HEK293 (cell line): ENCODE results near the gene ETS2.

Source experiments
- CTCF ChIA-PET: fragments of 350-600 bp; formaldehyde crosslinking; extraction: SDS; loops from one replicate; lab custom pipeline; 2021; ENCODE audit warnings: antibody characterized with exemption; lab: Yijun Ruan, JAX
- POLR2A ChIA-PET: fragments of 300-600 bp; formaldehyde crosslinking; extraction: SDS; loops from one replicate; lab custom pipeline; 2020; ENCODE audit warnings: antibody characterized with exemption, inconsistent platforms; lab: Yijun Ruan, JAX
- H3K27ac ChIP-seq: fragments of 200-500 bp; sonication (Bioruptor generic); 2 replicates; pipeline ENCODE4 v1.5.1; 2014; ENCODE audit warnings: low read depth, low read length, control low read depth, inconsistent platforms; ENCODE audit errors: extremely low read depth
- H3K36me3 ChIP-seq, 2 experiments: fragments of 200-500 bp in 1 of 2; sonication (Bioruptor generic) in 1 of 2; 1 replicate in 1 of 2; 2 replicates in 1 of 2; pipeline ENCODE4 v1.5.1; 2014 to 2017; ENCODE audit warnings: inconsistent platforms in 2 of 2, low read length in 2 of 2; ENCODE audit not compliant: control insufficient read depth in 2 of 2, insufficient read depth in 1 of 2
- H3K4me1 ChIP-seq: fragments of 200-500 bp; sonication (Bioruptor generic); 2 replicates; pipeline ENCODE4 v1.5.1; 2014; ENCODE audit warnings: mild to moderate bottlenecking, low read length, inconsistent platforms; ENCODE audit not compliant: control insufficient read depth, insufficient read depth
- H3K4me3 ChIP-seq: 2 replicates; pipeline ENCODE4 v1.5.1; 2011; ENCODE audit warnings: low read depth, mild to moderate bottlenecking, control low read depth, low read length, moderate library complexity
- H3K9me3 ChIP-seq: fragments of 200-500 bp; sonication (Bioruptor generic); 2 replicates; pipeline ENCODE4 v1.5.1; 2014; ENCODE audit warnings: low read depth, low read length, inconsistent platforms; ENCODE audit not compliant: control insufficient read depth, insufficient read depth
- IKZF3 ChIP-seq: fragments of 450-650 bp; IDR thresholded peaks from 2 replicates; pipeline ENCODE4 v1.5.0; 2018; ENCODE audit warnings: missing biosample characterization, mild to moderate bottlenecking, missing genetic modification characterization, moderate library complexity
- SALL2 ChIP-seq: fragments of 450-650 bp; formaldehyde crosslinking; IDR thresholded peaks from 2 replicates; pipeline ENCODE4 v1.5.0; 2017; ENCODE audit warnings: missing biosample characterization, mild to moderate bottlenecking, missing genetic modification characterization, borderline replicate concordance
- ZNF10 ChIP-seq: fragments of 450-650 bp; formaldehyde crosslinking; IDR thresholded peaks from 2 replicates; pipeline ENCODE4 v1.5.1; 2017; ENCODE audit warnings: missing biosample characterization, missing genetic modification characterization
- ZNF112 ChIP-seq: fragments of 450-650 bp; formaldehyde crosslinking; IDR thresholded peaks from 2 replicates; pipeline ENCODE4 v1.5.0; 2017; ENCODE audit warnings: missing biosample characterization, missing genetic modification characterization
- ZNF174 ChIP-seq: fragments of 450-650 bp; formaldehyde crosslinking; IDR thresholded peaks from 2 replicates; pipeline ENCODE4 v1.5.0; 2017; ENCODE audit warnings: missing biosample characterization, mild to moderate bottlenecking, missing genetic modification characterization
- ZNF202 ChIP-seq: fragments of 450-650 bp; formaldehyde crosslinking; IDR thresholded peaks from 2 replicates; pipeline ENCODE4 v1.5.1; 2016; ENCODE audit warnings: missing biosample characterization, missing genetic modification characterization, borderline replicate concordance
- ZNF341 ChIP-seq: fragments of 450-650 bp; formaldehyde crosslinking; IDR thresholded peaks from 2 replicates; pipeline ENCODE4; 2016; ENCODE audit warnings: low read depth, missing biosample characterization, missing genetic modification characterization
- ZNF394 ChIP-seq: fragments of 450-650 bp; formaldehyde crosslinking; IDR thresholded peaks from 2 replicates; pipeline ENCODE4 v1.5.1; 2016; ENCODE audit warnings: missing biosample characterization, missing genetic modification characterization, mild to moderate bottlenecking, moderate library complexity, borderline replicate concordance
- ZNF610 ChIP-seq: fragments of 450-650 bp; formaldehyde crosslinking; IDR thresholded peaks from 2 replicates; pipeline ENCODE4 v1.5.1; 2016; ENCODE audit warnings: missing biosample characterization, missing genetic modification characterization, borderline replicate concordance
- ZNF677 ChIP-seq: fragments of 450-650 bp; IDR thresholded peaks from 2 replicates; pipeline ENCODE4 v1.5.0; 2018; ENCODE audit warnings: missing biosample characterization, mild to moderate bottlenecking, missing genetic modification characterization, moderate library complexity
- ZNF837 ChIP-seq: fragments of 450-650 bp; formaldehyde crosslinking; IDR thresholded peaks from 2 replicates; pipeline ENCODE4 v1.5.1; 2016; ENCODE audit warnings: missing biosample characterization, missing genetic modification characterization
- TF ChIP-seq, protein P1 (sequence below): fragments of 450-650 bp; formaldehyde crosslinking; IDR thresholded peaks from 2 replicates; pipeline ENCODE4 v1.5.1; 2016; ENCODE audit warnings: missing biosample characterization, missing genetic modification characterization
- TF ChIP-seq, protein P2 (sequence below): fragments of 450-650 bp; formaldehyde crosslinking; IDR thresholded peaks from 2 replicates; pipeline ENCODE4 v1.5.1; 2016; ENCODE audit warnings: missing biosample characterization, missing genetic modification characterization
- TF ChIP-seq, protein P3 (sequence below): fragments of 450-650 bp; formaldehyde crosslinking; IDR thresholded peaks from 2 replicates; pipeline ENCODE4 v1.5.0; 2017; ENCODE audit warnings: missing biosample characterization, missing genetic modification characterization, borderline replicate concordance
- TF ChIP-seq, protein P4 (sequence below): fragments of 450-650 bp; formaldehyde crosslinking; IDR thresholded peaks from 2 replicates; pipeline ENCODE4 v1.5.1; 2016; ENCODE audit warnings: missing biosample characterization, missing genetic modification characterization
- TF ChIP-seq, protein P5 (sequence below): fragments of 450-650 bp; formaldehyde crosslinking; IDR thresholded peaks from 2 replicates; pipeline ENCODE4 v1.5.1; 2016; ENCODE audit warnings: missing biosample characterization, missing genetic modification characterization
- TF ChIP-seq, protein P6 (sequence below): fragments of 450-650 bp; formaldehyde crosslinking; IDR thresholded peaks from 2 replicates; pipeline ENCODE4 v1.5.1; 2017; ENCODE audit warnings: missing biosample characterization, missing genetic modification characterization
- TF ChIP-seq, protein P7 (sequence below): fragments of 450-650 bp; formaldehyde crosslinking; IDR thresholded peaks from 2 replicates; pipeline ENCODE4 v1.5.1; 2017; ENCODE audit warnings: missing biosample characterization, missing genetic modification characterization

Gene ETS2

DNA sequence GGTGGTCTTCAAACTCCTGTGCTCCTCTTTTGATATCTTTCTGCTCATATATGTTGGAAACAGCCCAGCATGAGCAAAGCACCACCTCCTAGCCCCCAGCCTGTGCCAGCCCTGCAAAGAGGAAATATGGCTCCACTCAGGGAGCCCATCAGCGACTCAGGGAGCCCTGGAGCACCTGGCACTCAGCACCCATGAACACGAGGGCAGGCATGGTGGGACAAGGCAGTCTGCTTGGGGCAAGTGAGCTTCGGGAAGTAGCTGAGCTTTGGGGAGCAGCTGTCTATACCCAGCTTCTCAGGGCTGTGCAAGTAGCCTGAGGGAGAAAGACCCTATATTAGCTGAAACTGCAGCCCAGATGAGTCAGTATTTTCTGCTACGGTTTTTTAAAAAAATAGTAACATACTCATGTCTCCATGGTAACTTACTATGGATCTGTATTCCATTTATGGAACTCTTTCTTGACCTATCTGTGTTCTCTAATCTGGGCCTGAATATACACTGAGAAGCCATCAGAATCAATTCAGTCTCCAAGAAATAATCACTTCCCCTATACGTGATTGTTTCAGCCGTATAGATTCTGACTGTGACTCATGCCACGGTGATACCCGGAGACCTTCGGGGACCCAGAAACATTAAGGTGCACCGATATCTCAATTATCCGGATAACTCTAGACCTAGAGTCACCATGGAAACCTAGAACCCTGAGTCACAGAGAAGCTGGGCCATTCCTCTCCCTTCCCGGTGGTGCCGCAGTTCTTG is 1.5 kb upstream of the ETS2 start:
- no peaks in the 10 kb centered on the region for H3K36me3 ChIP-seq
- H3K4me3 ChIP-seq, result no peak overlapping the region
- ChIA-PET POLR2A (interaction anchor here (0.7 to 1.0 kb wide), 2 partner anchors 16 to 355 kb away, joined by 4 read pairs; no protein-coding TSS in a partner anchor), CTCF (interaction anchor here (0.6 to 0.9 kb wide), 4 partner anchors 15 to 719 kb away, joined by 3 to 4 read pairs (median 4); no protein-coding TSS in a partner anchor)
- TF ChIP-seq, protein P1, sequence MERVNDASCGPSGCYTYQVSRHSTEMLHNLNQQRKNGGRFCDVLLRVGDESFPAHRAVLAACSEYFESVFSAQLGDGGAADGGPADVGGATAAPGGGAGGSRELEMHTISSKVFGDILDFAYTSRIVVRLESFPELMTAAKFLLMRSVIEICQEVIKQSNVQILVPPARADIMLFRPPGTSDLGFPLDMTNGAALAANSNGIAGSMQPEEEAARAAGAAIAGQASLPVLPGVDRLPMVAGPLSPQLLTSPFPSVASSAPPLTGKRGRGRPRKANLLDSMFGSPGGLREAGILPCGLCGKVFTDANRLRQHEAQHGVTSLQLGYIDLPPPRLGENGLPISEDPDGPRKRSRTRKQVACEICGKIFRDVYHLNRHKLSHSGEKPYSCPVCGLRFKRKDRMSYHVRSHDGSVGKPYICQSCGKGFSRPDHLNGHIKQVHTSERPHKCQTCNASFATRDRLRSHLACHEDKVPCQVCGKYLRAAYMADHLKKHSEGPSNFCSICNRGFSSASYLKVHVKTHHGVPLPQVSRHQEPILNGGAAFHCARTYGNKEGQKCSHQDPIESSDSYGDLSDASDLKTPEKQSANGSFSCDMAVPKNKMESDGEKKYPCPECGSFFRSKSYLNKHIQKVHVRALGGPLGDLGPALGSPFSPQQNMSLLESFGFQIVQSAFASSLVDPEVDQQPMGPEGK (tag by site-specific recombination), result no peak
- TF ChIP-seq IKZF3 (tag by site-specific recombination), result no peak
- TF ChIP-seq ZNF394 (tag by site-specific recombination), result peak; percentile 76; the same call in 1 of the 2 replicates
- TF ChIP-seq, protein P2, sequence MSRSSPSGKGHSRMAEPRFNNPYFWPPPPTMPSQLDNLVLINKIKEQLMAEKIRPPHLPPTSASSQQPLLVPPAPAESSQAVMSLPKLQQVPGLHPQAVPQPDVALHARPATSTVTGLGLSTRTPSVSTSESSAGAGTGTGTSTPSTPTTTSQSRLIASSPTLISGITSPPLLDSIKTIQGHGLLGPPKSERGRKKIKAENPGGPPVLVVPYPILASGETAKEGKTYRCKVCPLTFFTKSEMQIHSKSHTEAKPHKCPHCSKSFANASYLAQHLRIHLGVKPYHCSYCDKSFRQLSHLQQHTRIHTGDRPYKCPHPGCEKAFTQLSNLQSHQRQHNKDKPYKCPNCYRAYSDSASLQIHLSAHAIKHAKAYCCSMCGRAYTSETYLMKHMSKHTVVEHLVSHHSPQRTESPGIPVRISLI, result no peak
- H3K9me3 ChIP-seq, result no peaks in the 10 kb centered on the region
- no peak overlapping the region for H3K27ac ChIP-seq
- peaks cover 6% of the 10 kb centered on the region for H3K4me1 ChIP-seq

DNA sequence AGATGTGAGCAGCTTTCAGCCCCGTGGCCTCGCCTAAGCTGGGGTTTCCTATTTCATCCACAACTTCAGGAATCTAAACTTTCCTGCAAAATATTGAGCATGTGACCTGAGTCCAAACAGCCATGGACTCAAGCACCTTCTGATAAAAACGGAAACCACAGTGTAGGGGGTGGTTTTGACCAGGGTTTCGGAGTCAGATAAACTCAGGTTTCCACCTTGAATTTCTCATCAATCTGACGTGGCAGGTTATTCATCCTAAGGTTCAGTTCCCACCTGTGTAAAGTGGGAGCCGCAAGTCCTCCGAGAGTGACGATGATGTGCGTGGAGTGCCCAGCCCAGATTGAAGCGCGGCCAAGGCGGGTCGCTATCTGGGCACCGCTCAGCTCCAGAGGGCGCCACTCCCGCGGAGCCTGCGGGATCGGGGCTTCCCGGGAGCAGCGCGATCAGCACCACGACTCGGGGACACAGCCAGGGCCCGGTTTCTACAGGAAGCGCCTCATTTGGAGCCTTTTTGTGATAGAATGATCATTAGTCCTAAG is 871 bp upstream of the ETS2 start:
- H3K27ac ChIP-seq, result peak overlapping the region; percentile 10; the same call in 1 of the 2 replicates
- CTCF ChIA-PET, result interaction anchor here (0.6 to 0.8 kb wide), 3 partner anchors 15 to 719 kb away, joined by 3 to 4 read pairs (median 4); no protein-coding TSS in a partner anchor
- peak overlapping the region; percentile 80 for H3K4me3 ChIP-seq
- POLR2A ChIA-PET, result no interaction called here
- peaks cover 0 to 1% of the 10 kb centered on the region in 2 experiments; a peak in 1 of 3 replicates for H3K36me3 ChIP-seq
- peaks cover 6% of the 10 kb centered on the region for H3K4me1 ChIP-seq
- H3K9me3 ChIP-seq, result no peaks in the 10 kb centered on the region
- TF ChIP-seq ZNF112 (no peak), ZNF174 (no peak), ZNF10 (tag by site-specific recombination) (no peak), ZNF837 (tag by site-specific recombination) (no peak), ZNF610 (tag by site-specific recombination) (no peak), ZNF202 (tag by site-specific recombination) (0 out of 2 replicates have a peak, but pooled peaks have one; percentile 13), IKZF3 (tag by site-specific recombination) (peak; percentile 53; the same call in 1 of the 2 replicates), ZNF677 (tag by site-specific recombination) (no peak), SALL2 (no peak), ZNF341 (tag by site-specific recombination) (no peak)
- TF ChIP-seq, protein P3, sequence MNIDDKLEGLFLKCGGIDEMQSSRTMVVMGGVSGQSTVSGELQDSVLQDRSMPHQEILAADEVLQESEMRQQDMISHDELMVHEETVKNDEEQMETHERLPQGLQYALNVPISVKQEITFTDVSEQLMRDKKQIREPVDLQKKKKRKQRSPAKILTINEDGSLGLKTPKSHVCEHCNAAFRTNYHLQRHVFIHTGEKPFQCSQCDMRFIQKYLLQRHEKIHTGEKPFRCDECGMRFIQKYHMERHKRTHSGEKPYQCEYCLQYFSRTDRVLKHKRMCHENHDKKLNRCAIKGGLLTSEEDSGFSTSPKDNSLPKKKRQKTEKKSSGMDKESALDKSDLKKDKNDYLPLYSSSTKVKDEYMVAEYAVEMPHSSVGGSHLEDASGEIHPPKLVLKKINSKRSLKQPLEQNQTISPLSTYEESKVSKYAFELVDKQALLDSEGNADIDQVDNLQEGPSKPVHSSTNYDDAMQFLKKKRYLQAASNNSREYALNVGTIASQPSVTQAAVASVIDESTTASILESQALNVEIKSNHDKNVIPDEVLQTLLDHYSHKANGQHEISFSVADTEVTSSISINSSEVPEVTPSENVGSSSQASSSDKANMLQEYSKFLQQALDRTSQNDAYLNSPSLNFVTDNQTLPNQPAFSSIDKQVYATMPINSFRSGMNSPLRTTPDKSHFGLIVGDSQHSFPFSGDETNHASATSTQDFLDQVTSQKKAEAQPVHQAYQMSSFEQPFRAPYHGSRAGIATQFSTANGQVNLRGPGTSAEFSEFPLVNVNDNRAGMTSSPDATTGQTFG (tag by site-specific recombination), result no peak
- TF ChIP-seq, protein P2, result no peak
- TF ChIP-seq, protein P4, sequence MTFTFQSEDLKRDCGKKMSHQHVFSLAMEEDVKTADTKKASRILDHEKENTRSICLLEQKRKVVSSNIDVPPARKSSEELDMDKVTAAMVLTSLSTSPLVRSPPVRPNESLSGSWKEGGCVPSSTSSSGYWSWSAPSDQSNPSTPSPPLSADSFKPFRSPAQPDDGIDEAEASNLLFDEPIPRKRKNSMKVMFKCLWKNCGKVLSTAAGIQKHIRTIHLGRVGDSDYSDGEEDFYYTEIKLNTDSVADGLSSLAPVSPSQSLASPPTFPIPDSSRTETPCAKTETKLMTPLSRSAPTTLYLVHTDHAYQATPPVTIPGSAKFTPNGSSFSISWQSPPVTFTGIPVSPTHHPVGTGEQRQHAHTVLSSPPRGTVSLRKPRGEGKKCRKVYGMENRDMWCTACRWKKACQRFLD (tag by site-specific recombination), result no peak
- TF ChIP-seq, protein P5, sequence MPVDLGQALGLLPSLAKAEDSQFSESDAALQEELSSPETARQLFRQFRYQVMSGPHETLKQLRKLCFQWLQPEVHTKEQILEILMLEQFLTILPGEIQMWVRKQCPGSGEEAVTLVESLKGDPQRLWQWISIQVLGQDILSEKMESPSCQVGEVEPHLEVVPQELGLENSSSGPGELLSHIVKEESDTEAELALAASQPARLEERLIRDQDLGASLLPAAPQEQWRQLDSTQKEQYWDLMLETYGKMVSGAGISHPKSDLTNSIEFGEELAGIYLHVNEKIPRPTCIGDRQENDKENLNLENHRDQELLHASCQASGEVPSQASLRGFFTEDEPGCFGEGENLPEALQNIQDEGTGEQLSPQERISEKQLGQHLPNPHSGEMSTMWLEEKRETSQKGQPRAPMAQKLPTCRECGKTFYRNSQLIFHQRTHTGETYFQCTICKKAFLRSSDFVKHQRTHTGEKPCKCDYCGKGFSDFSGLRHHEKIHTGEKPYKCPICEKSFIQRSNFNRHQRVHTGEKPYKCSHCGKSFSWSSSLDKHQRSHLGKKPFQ, result peak; percentile 64; the same call in 1 of the 2 replicates
- TF ChIP-seq, protein P6, sequence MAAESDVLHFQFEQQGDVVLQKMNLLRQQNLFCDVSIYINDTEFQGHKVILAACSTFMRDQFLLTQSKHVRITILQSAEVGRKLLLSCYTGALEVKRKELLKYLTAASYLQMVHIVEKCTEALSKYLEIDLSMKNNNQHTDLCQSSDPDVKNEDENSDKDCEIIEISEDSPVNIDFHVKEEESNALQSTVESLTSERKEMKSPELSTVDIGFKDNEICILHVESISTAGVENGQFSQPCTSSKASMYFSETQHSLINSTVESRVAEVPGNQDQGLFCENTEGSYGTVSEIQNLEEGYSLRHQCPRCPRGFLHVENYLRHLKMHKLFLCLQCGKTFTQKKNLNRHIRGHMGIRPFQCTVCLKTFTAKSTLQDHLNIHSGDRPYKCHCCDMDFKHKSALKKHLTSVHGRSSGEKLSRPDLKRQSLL (tag by site-specific recombination), result no peak
- TF ChIP-seq, protein P7, sequence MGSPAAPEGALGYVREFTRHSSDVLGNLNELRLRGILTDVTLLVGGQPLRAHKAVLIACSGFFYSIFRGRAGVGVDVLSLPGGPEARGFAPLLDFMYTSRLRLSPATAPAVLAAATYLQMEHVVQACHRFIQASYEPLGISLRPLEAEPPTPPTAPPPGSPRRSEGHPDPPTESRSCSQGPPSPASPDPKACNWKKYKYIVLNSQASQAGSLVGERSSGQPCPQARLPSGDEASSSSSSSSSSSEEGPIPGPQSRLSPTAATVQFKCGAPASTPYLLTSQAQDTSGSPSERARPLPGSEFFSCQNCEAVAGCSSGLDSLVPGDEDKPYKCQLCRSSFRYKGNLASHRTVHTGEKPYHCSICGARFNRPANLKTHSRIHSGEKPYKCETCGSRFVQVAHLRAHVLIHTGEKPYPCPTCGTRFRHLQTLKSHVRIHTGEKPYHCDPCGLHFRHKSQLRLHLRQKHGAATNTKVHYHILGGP, result no peak
